Kidney (tissue), 14 donors: ENCODE data around the gene ZNF277. TPM values are rescaled to one million over a fixed set of nuclear protein-coding genes. Genes with fewer than 3 reads are reported as not detected.

Source experiments
- DNase-seq, 5 donors: peaks; one replicate each; pipeline ENCODE4 v3.0.0-alpha.2; 2013 to 2020
- FAIRE-seq: peaks from 2 replicates; lab custom pipeline; 2012; peaks lifted over from hg19 to GRCh38; lab: Jason Lieb, UNC
- H3K27ac ChIP-seq, 2 donors: one replicate each; pipeline ENCODE4 v1.7.0; 2013; ENCODE audit warnings: low read depth in 2 of 2, low read length in 2 of 2, inconsistent platforms in 1 of 2
- H3K27me3 ChIP-seq: one replicate; pipeline ENCODE4 v1.7.1; 2013; ENCODE audit warnings: low read length, inconsistent platforms; ENCODE audit not compliant: control insufficient read depth, insufficient read depth
- H3K36me3 ChIP-seq, 3 donors: one replicate each; pipeline versions ENCODE4 v1.7.0 to v1.7.1; 2013; ENCODE audit warnings: low read length in 3 of 3, control low read depth in 1 of 3, inconsistent platforms in 1 of 3; ENCODE audit not compliant: insufficient read depth in 3 of 3, control insufficient read depth in 2 of 3
- H3K4me1 ChIP-seq, 3 donors: one replicate each; pipeline versions ENCODE4 v1.7.0 to v1.7.1; 2013; ENCODE audit warnings: low read length in 3 of 3, inconsistent platforms in 1 of 3, low read depth in 1 of 3; ENCODE audit not compliant: control insufficient read depth in 2 of 3, insufficient read depth in 2 of 3
- H3K4me3 ChIP-seq, 3 donors: one replicate each; pipeline versions ENCODE4 v1.7.0 to v1.8.1; 2013; ENCODE audit warnings: low read length in 3 of 3, control low read depth in 1 of 3, inconsistent platforms in 1 of 3
- H3K9ac ChIP-seq, 3 donors: one replicate each; pipeline versions ENCODE4 v1.7.0 to v1.7.1; 2013; ENCODE audit warnings: low read length in 3 of 3, control low read depth in 1 of 3, inconsistent platforms in 1 of 3
- H3K9me3 ChIP-seq, 3 donors: one replicate each; pipeline versions ENCODE4 v1.7.0 to v1.7.1; 2013; ENCODE audit warnings: low read length in 3 of 3, control low read depth in 1 of 3, inconsistent platforms in 1 of 3; ENCODE audit not compliant: control insufficient read depth in 2 of 3, insufficient read depth in 1 of 3
- intact Hi-C: fragments of 100-400 bp; cut with DNase I; formaldehyde crosslinking; loops from one replicate; pipeline ENCODE4 v1.11.1; 2022
- polyA plus RNA-seq: library from polyadenylated mRNA; stranded (reverse); fragments of 350-450 nt; fragmentation: Illumina TruSeq; extraction: RNeasy Lipid Tissue Mini Kit (QIAGEN cat#74804); gene quantifications from one replicate; pipeline ENCODE4 v1.2.3, GENCODE V29; 2014; ENCODE audit warnings: low read depth, low replicate concordance; ENCODE audit not compliant: insufficient read depth
- total RNA-seq: library from RNA; stranded (reverse); fragmentation: NEBNext Ultra II Directional; extraction: Animal tissue kit (Norgen Biotek cat#: 25700); gene quantifications from one replicate; pipeline ENCODE4 v1.2.1, GENCODE V29; 2021
- TF ChIP-seq, protein P1 (sequence below): IDR thresholded peaks from 3 replicates; pipeline ENCODE4 v1.5.1; 2012; ENCODE audit warnings: mild to moderate bottlenecking, moderate library complexity, borderline replicate concordance; ENCODE audit not compliant: insufficient read depth; ENCODE audit errors: extremely low read depth
- donor health status: control.
- donor health status: control.
- donor health status: control.
- donor health status: control.
- donor health status: control.
- donor health status: DM: yes; HTN: yes; CAD: no.
- donor health status: Normal renal cell carcinoma (clear cell type).

Gene ZNF277
- total and polyA plus RNA-seq, 2 donors from 2014 or later: 18.7 to 25.0 TPM

DNA sequence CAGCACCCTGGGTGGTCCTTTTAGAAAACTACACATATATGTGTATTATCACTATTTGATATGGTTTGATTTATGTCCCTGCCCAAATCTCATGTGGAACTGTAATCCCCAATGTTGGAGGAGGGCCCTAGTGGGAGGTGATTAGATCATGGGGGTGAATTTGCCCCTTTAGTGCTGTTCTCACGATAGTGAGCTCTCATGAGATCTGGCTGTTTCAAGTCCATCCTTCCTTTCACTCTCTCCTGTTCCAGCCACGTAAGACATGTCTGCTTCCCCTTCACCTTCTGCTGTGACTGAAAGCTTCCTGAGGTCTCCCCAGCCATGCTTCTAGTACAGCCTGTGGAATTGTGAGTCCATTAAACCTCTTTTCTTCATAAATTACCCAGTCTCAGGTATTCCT, 37.6 kb upstream of the ZNF277 start:
- H3K9ac ChIP-seq: no peak overlapping the region
- TF ChIP-seq, protein P1, sequence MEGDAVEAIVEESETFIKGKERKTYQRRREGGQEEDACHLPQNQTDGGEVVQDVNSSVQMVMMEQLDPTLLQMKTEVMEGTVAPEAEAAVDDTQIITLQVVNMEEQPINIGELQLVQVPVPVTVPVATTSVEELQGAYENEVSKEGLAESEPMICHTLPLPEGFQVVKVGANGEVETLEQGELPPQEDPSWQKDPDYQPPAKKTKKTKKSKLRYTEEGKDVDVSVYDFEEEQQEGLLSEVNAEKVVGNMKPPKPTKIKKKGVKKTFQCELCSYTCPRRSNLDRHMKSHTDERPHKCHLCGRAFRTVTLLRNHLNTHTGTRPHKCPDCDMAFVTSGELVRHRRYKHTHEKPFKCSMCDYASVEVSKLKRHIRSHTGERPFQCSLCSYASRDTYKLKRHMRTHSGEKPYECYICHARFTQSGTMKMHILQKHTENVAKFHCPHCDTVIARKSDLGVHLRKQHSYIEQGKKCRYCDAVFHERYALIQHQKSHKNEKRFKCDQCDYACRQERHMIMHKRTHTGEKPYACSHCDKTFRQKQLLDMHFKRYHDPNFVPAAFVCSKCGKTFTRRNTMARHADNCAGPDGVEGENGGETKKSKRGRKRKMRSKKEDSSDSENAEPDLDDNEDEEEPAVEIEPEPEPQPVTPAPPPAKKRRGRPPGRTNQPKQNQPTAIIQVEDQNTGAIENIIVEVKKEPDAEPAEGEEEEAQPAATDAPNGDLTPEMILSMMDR: no peak
- H3K36me3 ChIP-seq: no peaks in the 10 kb centered on the region
- FAIRE-seq (no peak), DNase-seq (no peak)
- no peaks in the 10 kb centered on the region for H3K27me3 ChIP-seq
- no peak overlapping the region for H3K4me3 ChIP-seq
- no peaks in the 10 kb centered on the region for H3K4me1 ChIP-seq
- H3K9me3 ChIP-seq: no peaks in the 10 kb centered on the region
- H3K27ac ChIP-seq: no peak overlapping the region
- intact Hi-C loops: no loop called here

DNA sequence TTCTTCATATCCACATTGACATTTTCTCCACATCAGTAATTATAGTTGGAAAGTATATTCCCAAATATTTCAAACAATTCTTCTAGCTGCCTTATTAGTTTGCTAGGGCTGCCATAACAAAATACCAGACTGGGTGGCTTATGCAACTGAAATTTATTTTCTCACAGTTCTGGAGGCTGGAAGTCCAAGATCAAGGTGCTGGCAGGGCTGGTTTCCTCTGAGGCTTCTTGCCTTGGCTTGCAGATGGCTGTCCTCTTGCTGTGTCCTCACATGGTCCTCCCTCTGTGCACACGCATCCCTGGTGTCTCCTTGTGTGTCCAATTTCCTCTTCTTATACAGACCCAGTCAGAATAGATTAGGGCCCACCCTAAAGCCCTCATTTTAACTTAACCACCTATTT, 34.8 kb upstream of the ZNF277 start:
- Histone ChIP-seq H3K4me1 (no peaks in the 10 kb centered on the region), H3K27ac (no peak overlapping the region), H3K36me3 (no peaks in the 10 kb centered on the region), H3K27me3 (no peaks in the 10 kb centered on the region), H3K9ac (no peak overlapping the region), H3K9me3 (no peaks in the 10 kb centered on the region), H3K4me3 (no peak overlapping the region)
- TF ChIP-seq, protein P1: no peak
- DNase-seq (no peak), FAIRE-seq (no peak)
- intact Hi-C loops: no loop called here

DNA sequence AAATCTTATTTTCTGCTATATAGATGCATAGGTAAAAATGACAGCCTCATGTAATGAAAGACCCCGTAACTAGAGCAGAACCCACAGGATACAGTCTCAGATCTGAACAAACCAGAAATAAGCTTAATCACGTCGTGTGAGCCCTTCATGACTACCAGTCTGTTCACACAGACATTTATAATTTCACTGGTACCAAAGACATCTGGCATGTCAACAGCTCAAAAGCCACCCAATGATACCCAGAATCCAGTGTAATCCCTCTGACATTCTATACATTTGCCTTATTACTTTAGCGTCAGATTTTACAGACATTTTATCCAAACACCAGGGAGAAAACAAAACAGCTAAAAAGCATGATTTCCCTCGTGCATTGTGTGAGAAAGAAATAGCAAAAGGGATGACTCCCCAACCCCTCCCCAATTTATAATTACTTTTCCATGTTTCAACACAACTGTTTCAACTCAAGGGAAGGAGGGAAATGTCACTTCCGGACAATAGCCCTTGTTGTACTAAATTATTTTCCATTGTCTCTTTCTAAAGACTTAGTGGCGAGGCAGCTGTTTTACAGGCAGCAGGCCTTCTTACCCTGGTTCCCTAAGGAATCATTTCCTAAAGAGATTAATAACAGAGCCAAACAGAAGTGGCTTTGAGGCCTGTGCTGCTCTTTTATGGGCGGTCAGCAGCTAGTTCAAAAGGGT, 33.5 kb upstream of the ZNF277 start:
- Histone ChIP-seq H3K4me1 (no peaks in the 10 kb centered on the region), H3K27me3 (no peaks in the 10 kb centered on the region), H3K9ac (no peak overlapping the region), H3K9me3 (no peaks in the 10 kb centered on the region), H3K27ac (peak overlapping the region in 1 of 2 donors; percentile 8), H3K4me3 (no peak overlapping the region), H3K36me3 (no peaks in the 10 kb centered on the region)
- FAIRE-seq: no peak
- DNase-seq: peak in 2 of 5 donors; percentile 27 to 58
- TF ChIP-seq, protein P1: no peak
- intact Hi-C loops: no loop called here

DNA sequence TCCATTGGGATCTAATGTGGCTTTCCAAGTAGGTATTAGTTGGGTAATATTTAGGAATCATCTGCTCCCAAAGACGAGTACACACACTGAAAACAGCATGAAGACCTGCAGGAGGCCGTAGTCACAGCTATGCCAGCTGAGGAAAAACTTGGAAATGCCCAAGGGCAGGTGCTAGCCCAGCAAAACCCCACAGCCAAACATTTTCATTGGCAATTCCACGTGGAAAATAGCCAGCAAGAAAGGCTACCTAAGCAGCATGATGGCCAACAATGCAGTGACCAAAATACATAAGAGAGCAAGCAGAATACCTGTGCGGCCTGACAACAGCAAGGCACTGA, 33.0 kb upstream of the ZNF277 start:
- intact Hi-C loops: no loop called here

More for the DNA sequence above, 33.0 kb upstream of the ZNF277 start:
- DNase-seq (no peak), FAIRE-seq (no peak)
- Histone ChIP-seq H3K27ac (no peak overlapping the region), H3K4me3 (no peak overlapping the region), H3K9me3 (no peaks in the 10 kb centered on the region), H3K36me3 (no peaks in the 10 kb centered on the region), H3K4me1 (no peaks in the 10 kb centered on the region), H3K27me3 (no peaks in the 10 kb centered on the region), H3K9ac (no peak overlapping the region)
- TF ChIP-seq, protein P1: no peak
